ENCODE results near the gene GPN2.

GPN2 gene

DNA sequence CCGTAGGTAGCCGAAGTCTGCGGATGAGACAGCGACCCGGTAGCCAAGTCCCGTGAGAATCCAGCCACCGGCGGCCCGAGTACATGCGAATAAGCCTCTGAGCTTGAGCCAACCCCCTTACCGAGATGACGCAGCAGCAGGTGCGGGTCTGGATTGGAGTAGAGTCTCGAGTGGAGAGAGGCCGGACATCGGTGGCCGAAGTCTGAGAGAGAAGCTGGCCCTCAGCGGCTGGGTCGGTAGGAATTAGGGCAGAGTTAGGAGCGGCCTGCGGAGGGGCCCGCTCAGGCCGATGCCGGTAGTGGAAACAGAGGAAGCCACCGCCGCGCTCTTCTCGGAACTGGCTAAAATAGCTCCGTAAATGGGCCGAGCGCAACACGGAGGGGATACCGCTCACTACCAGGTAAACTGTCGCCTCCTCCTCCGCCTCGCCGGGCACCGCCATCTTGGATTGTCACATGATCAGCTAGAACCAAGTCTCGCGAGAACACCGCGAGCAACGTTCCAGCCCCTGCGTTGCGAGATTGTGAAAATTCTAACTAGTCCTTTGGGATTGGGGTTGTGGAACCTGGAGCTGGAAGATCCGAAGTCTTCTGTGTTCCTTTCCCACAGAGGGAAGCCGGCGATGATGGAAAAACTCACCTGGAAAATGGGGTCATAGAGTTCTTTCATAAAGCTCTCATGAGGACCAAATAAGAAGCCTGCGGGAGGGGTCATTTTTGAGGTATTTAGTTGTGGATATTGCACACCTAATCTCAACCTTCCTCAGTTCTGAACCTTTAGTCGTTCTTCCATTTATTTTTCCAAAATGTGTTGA, 10.1 kb upstream of the GPN2 start, which contains the start of gene GPATCH3 (continued):
- peak; percentile 90 for TF ChIP-seq ZNF394 (tag by site-specific recombination; IDR thresholded peaks at IDR 0.05; ENCODE audit: borderline replicate concordance)
- no peak for TF ChIP-seq ZNF354C (tag by site-specific recombination; IDR thresholded peaks at IDR 0.05; ENCODE audit: borderline replicate concordance, low read depth)
- TF ChIP-seq YY1 (tag by site-specific recombination; IDR thresholded peaks at IDR 0.05) = peak; percentile 99
- TF ChIP-seq, protein P1, sequence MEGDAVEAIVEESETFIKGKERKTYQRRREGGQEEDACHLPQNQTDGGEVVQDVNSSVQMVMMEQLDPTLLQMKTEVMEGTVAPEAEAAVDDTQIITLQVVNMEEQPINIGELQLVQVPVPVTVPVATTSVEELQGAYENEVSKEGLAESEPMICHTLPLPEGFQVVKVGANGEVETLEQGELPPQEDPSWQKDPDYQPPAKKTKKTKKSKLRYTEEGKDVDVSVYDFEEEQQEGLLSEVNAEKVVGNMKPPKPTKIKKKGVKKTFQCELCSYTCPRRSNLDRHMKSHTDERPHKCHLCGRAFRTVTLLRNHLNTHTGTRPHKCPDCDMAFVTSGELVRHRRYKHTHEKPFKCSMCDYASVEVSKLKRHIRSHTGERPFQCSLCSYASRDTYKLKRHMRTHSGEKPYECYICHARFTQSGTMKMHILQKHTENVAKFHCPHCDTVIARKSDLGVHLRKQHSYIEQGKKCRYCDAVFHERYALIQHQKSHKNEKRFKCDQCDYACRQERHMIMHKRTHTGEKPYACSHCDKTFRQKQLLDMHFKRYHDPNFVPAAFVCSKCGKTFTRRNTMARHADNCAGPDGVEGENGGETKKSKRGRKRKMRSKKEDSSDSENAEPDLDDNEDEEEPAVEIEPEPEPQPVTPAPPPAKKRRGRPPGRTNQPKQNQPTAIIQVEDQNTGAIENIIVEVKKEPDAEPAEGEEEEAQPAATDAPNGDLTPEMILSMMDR (tag by site-specific recombination; IDR thresholded peaks at IDR 0.05) = no peak
- TF ChIP-seq ZNF555 (tag by site-specific recombination; conservative IDR thresholded peaks at IDR 0.05) = no peak
- no peak for TF ChIP-seq ZBTB1 (tag by site-specific recombination; IDR thresholded peaks at IDR 0.05)
- TF ChIP-seq ZNF239 (tag by site-specific recombination; IDR thresholded peaks at IDR 0.05) = no peak
- no peak for TF ChIP-seq ZBTB7A (tag by site-specific recombination; IDR thresholded peaks at IDR 0.05; ENCODE audit: low read depth)
- TF ChIP-seq ZSCAN23 (tag by site-specific recombination; IDR thresholded peaks at IDR 0.05) = peak; percentile 78; the same call in 1 of the 2 replicates
- TF ChIP-seq ZNF121 (tag by site-specific recombination; IDR thresholded peaks at IDR 0.05) = no peak
- no peak for TF ChIP-seq KLF7 (tag by site-specific recombination; IDR thresholded peaks at IDR 0.05; ENCODE audit: borderline replicate concordance)
- TF ChIP-seq, protein P2, sequence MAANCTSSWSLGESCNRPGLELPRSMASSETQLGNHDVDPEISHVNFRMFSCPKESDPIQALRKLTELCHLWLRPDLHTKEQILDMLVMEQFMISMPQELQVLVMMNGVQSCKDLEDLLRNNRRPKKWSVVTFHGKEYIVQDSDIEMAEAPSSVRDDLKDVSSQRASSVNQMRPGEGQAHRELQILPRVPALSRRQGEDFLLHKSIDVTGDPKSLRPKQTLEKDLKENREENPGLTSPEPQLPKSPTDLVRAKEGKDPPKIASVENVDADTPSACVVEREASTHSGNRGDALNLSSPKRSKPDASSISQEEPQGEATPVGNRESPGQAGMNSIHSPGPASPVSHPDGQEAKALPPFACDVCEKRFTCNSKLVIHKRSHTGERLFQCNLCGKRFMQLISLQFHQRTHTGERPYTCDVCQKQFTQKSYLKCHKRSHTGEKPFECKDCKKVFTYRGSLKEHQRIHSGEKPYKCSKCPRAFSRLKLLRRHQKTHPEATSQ (tag by site-specific recombination; IDR thresholded peaks at IDR 0.05) = no peak
- TF ChIP-seq, protein P3, sequence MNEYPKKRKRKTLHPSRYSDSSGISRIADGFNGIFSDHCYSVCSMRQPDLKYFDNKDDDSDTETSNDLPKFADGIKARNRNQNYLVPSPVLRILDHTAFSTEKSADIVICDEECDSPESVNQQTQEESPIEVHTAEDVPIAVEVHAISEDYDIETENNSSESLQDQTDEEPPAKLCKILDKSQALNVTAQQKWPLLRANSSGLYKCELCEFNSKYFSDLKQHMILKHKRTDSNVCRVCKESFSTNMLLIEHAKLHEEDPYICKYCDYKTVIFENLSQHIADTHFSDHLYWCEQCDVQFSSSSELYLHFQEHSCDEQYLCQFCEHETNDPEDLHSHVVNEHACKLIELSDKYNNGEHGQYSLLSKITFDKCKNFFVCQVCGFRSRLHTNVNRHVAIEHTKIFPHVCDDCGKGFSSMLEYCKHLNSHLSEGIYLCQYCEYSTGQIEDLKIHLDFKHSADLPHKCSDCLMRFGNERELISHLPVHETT (tag by site-specific recombination; IDR thresholded peaks at IDR 0.05) = peak; percentile 88
- TF ChIP-seq ZNF221 (tag by site-specific recombination; IDR thresholded peaks at IDR 0.05; ENCODE audit: borderline replicate concordance) = no peak; the same call in 1 of the 2 replicates
- TF ChIP-seq ZNF202 (tag by site-specific recombination; IDR thresholded peaks at IDR 0.05; ENCODE audit: borderline replicate concordance) = no peak
- TF ChIP-seq FEZF1 (tag by site-specific recombination; IDR thresholded peaks at IDR 0.05) = no peak
- TF ChIP-seq KLF10 (tag by site-specific recombination; IDR thresholded peaks at IDR 0.05) = peak; percentile 67
- peak; percentile 85 for TF ChIP-seq SP7 (tag by site-specific recombination; IDR thresholded peaks at IDR 0.05)
- TF ChIP-seq YY2 (tag by site-specific recombination; IDR thresholded peaks at IDR 0.05) = peak; percentile 98
- TF ChIP-seq, protein P4, sequence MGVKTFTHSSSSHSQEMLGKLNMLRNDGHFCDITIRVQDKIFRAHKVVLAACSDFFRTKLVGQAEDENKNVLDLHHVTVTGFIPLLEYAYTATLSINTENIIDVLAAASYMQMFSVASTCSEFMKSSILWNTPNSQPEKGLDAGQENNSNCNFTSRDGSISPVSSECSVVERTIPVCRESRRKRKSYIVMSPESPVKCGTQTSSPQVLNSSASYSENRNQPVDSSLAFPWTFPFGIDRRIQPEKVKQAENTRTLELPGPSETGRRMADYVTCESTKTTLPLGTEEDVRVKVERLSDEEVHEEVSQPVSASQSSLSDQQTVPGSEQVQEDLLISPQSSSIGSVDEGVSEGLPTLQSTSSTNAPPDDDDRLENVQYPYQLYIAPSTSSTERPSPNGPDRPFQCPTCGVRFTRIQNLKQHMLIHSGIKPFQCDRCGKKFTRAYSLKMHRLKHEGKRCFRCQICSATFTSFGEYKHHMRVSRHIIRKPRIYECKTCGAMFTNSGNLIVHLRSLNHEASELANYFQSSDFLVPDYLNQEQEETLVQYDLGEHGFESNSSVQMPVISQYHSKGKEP (tag by site-specific recombination; IDR thresholded peaks at IDR 0.05) = 0 out of 2 replicates have a peak, but pooled peaks have one; percentile 40
- TF ChIP-seq ZNF37A (tag by site-specific recombination; IDR thresholded peaks at IDR 0.05) = no peak
- no peak for TF ChIP-seq HOXC10 (CRISPR knock-in tag; IDR thresholded peaks at IDR 0.05)
- TF ChIP-seq ZNF132 (tag by site-specific recombination; IDR thresholded peaks at IDR 0.05; ENCODE audit: borderline replicate concordance) = no peak
- 0 out of 2 replicates have a peak, but pooled peaks have one; percentile 47 for TF ChIP-seq ZBTB21 (tag by site-specific recombination; IDR thresholded peaks at IDR 0.05)
- peak; percentile 57; the same call in 1 of the 2 replicates for TF ChIP-seq ZSCAN30 (tag by site-specific recombination; IDR thresholded peaks at IDR 0.05)
- TF ChIP-seq ZNF211 (tag by site-specific recombination; IDR thresholded peaks at IDR 0.05; ENCODE audit: low read depth) = no peak
- no peak for TF ChIP-seq ZNF473 (tag by site-specific recombination; IDR thresholded peaks at IDR 0.05)
- no peak for TF ChIP-seq ZNF23 (tag by site-specific recombination; IDR thresholded peaks at IDR 0.05; ENCODE audit: borderline replicate concordance)
- no peak for TF ChIP-seq ZFP3 (tag by site-specific recombination; IDR thresholded peaks at IDR 0.05; ENCODE audit: low read depth)
- TF ChIP-seq ZNF350 (tag by site-specific recombination; IDR thresholded peaks at IDR 0.05) = no peak
- TF ChIP-seq ZEB2 (tag by site-specific recombination; IDR thresholded peaks at IDR 0.05) = 0 out of 2 replicates have a peak, but pooled peaks have one; percentile 69
- peak; percentile 79 for TF ChIP-seq ZNF843 (tag by site-specific recombination; IDR thresholded peaks at IDR 0.05)
- TF ChIP-seq ZNF76 (tag by site-specific recombination; IDR thresholded peaks at IDR 0.05; ENCODE audit: borderline replicate concordance, low read depth) = peak; percentile 69; the same call in 1 of the 2 replicates

Data from HEK293 (cell line).